ENCODE results near the gene ARHGAP24. TPM values are rescaled to one million over a fixed set of nuclear protein-coding genes. Genes with fewer than 3 reads are reported as not detected.

The ARHGAP24 gene
- total and polyA plus RNA-seq, 2 donors (not counting 3 experiments of a cell fraction or from before 2014, with no cell fraction given): 52.1 to 79.4 TPM

- no peak overlapping the region for H3K27ac ChIP-seq (ENCODE audit: insufficient read depth, low read depth, low read length)
- DNase-seq (ENCODE audit: low read depth, low spot score): no peak
- no TSS peak for BruUV-seq (replicated peaks)
- no peaks in the 10 kb centered on the region for H3K36me3 ChIP-seq (ENCODE audit: control insufficient read depth in 2 of 2, extremely low read depth in 1 of 2, insufficient read depth in 2 of 2, low read length in 2 of 2)
- ChIA-PET CTCF (no interaction called here), POLR2A (no interaction called here)
- H4K20me1 ChIP-seq (replicated peaks; ENCODE audit: control insufficient read depth, extremely low read depth, insufficient read depth, low read length): no peaks in the 10 kb centered on the region
- H3K9ac ChIP-seq (replicated peaks; ENCODE audit: extremely low read depth, insufficient read depth, low read length): no peak overlapping the region
- no peak overlapping the region for H3K4me3 ChIP-seq (replicated peaks in 1 of 3; ENCODE audit: insufficient read depth in 1 of 3, low read depth in 1 of 3, low read length in 3 of 3)
- H3K4me1 ChIP-seq (ENCODE audit: control insufficient read depth, extremely low read depth, insufficient read depth, low read length): no peaks in the 10 kb centered on the region
- no peak overlapping the region for H2AFZ ChIP-seq (ENCODE audit: low read depth, low read length)
- TF ChIP-seq CTCF (IDR thresholded peaks at IDR 0.05; ENCODE audit: extremely low read depth in 1 of 2, insufficient read depth in 1 of 2, low read depth in 1 of 2, low read length in 2 of 2) (no peak), MAX (IDR thresholded peaks at IDR 0.05; ENCODE audit: insufficient read depth, insufficient read length) (no peak)
- FAIRE-seq: no peak
- peaks cover 0 to 2% of the 10 kb centered on the region in 2 experiments for H3K27me3 ChIP-seq (ENCODE audit: control insufficient read depth in 2 of 2, insufficient read depth in 2 of 2, low read length in 2 of 2)
- dilution Hi-C loops (cut with MboI; ENCODE audit: extremely low pct_ligation_motif_present, low sequenced_read_pairs): no loop called here
- H3K4me2 ChIP-seq (ENCODE audit: insufficient read depth, low read length): no peak overlapping the region
- no peaks in the 10 kb centered on the region for H3K79me2 ChIP-seq (ENCODE audit: control insufficient read depth, insufficient read depth, low read length)
- no peaks in the 10 kb centered on the region for H3K9me1 ChIP-seq (replicated peaks; ENCODE audit: control insufficient read depth, extremely low read depth, insufficient read depth, low read length)
- intact Hi-C loops (cut with micrococcal nuclease): no loop called here
- H3K9me3 ChIP-seq (replicated peaks; ENCODE audit: control insufficient read depth, insufficient read depth, low read length): no peaks in the 10 kb centered on the region
These were observed 81.3 kb downstream of the ARHGAP24 start for GRCh38 chr4:85556283-85556682.

- no peak for TF ChIP-seq MYC (IDR thresholded peaks at IDR 0.05; ENCODE audit: low read depth, low read length)
- TF ChIP-seq MAX (IDR thresholded peaks at IDR 0.05; ENCODE audit: insufficient read depth, insufficient read length): no peak
- no peak for TF ChIP-seq POLR2AphosphoS5 (IDR thresholded peaks at IDR 0.05; ENCODE audit: insufficient read depth, low read depth, low read length)
- TF ChIP-seq FOS (IDR thresholded peaks at IDR 0.05; ENCODE audit: borderline replicate concordance, insufficient read depth, low read length): no peak
- TF ChIP-seq CTCF (IDR thresholded peaks at IDR 0.05; ENCODE audit: extremely low read depth in 1 of 2, insufficient read depth in 1 of 2, low read depth in 1 of 2, low read length in 2 of 2): no peak
- TF ChIP-seq GATA2 (IDR thresholded peaks at IDR 0.05; ENCODE audit: insufficient read depth, insufficient read length, low read depth, low read length): no peak
- no peak for TF ChIP-seq JUN (IDR thresholded peaks at IDR 0.05; ENCODE audit: borderline replicate concordance, insufficient read depth, insufficient read length, low read depth)
- no peak for TF ChIP-seq EZH2 (IDR thresholded peaks at IDR 0.05; ENCODE audit: borderline replicate concordance, low read depth, low read length, severe bottlenecking)
- TF ChIP-seq POLR2A (IDR thresholded peaks at IDR 0.05; ENCODE audit: low read depth, low read length): no peak
- ChIA-PET CTCF (no interaction called here), POLR2A (no interaction called here)
- intact Hi-C loops (cut with micrococcal nuclease) (no loop called here), dilution Hi-C loops (cut with MboI; ENCODE audit: extremely low pct_ligation_motif_present, low sequenced_read_pairs) (no loop called here)
- Histone ChIP-seq H3K4me1 (ENCODE audit: control insufficient read depth, extremely low read depth, insufficient read depth, low read length) (no peaks in the 10 kb centered on the region), H3K79me2 (ENCODE audit: control insufficient read depth, insufficient read depth, low read length) (no peaks in the 10 kb centered on the region), H3K4me2 (ENCODE audit: insufficient read depth, low read length) (no peak overlapping the region), H2AFZ (ENCODE audit: low read depth, low read length) (no peak overlapping the region), H3K27me3 (ENCODE audit: control insufficient read depth in 2 of 2, insufficient read depth in 2 of 2, low read length in 2 of 2) (peaks cover 0 to 2% of the 10 kb centered on the region in 2 experiments), H3K36me3 (ENCODE audit: control insufficient read depth in 2 of 2, extremely low read depth in 1 of 2, insufficient read depth in 2 of 2, low read length in 2 of 2) (no peaks in the 10 kb centered on the region), H3K9me3 (replicated peaks; ENCODE audit: control insufficient read depth, insufficient read depth, low read length) (no peaks in the 10 kb centered on the region), H3K9me1 (replicated peaks; ENCODE audit: control insufficient read depth, extremely low read depth, insufficient read depth, low read length) (no peaks in the 10 kb centered on the region), H4K20me1 (replicated peaks; ENCODE audit: control insufficient read depth, extremely low read depth, insufficient read depth, low read length) (no peaks in the 10 kb centered on the region), H3K27ac (ENCODE audit: insufficient read depth, low read depth, low read length) (no peak overlapping the region), H3K4me3 (replicated peaks in 1 of 3; ENCODE audit: insufficient read depth in 1 of 3, low read depth in 1 of 3, low read length in 3 of 3) (no peak overlapping the region), H3K9ac (replicated peaks; ENCODE audit: extremely low read depth, insufficient read depth, low read length) (no peak overlapping the region)
- BruUV-seq (replicated peaks): no TSS peak
- DNase-seq (ENCODE audit: low read depth, low spot score) (no peak), FAIRE-seq (no peak)
These were observed 82.3 kb downstream of the ARHGAP24 start for GRCh38 chr4:85557016-85557901.

All from endothelial cell of umbilical vein (primary cell).